HG03066 (cell line): ENCODE measurements around the gene GPT2.
A peak's percentile ranks its signal among the peaks of the same experiment; 100 is the strongest.

Experiments
- ATAC-seq: cut with Tn5 transposase; IDR thresholded peaks from one replicate; pipeline ENCODE4 v1.9.1; 2021; ENCODE audit warnings: low read depth; ENCODE audit not compliant: unreplicated experiment

The GPT2 gene

GRCh38 chr16:46883690-46884512, at the start of gene GPT2:
Gene GPT2, plus strand, starts transcription at chr16:46884362. Its CDS starts 354 bp downstream, at chr16:46884716.
- ATAC-seq, result peak; percentile 97

- ATAC-seq, result no peak
Measured at GRCh38 chr16:46836534-46837530, 47.3 kb upstream of the GPT2 start.

- no peak for ATAC-seq
Measured at GRCh38 chr16:46839986-46840443, 44.1 kb upstream of the GPT2 start.

GRCh38 chr16:46842192-46842895, 41.8 kb upstream of the GPT2 start:
- ATAC-seq, result no peak

- ATAC-seq, result no peak
Measured at GRCh38 chr16:46843898-46844642, 40.1 kb upstream of the GPT2 start.

- no peak for ATAC-seq
Measured at GRCh38 chr16:46844771-46845170, 39.4 kb upstream of the GPT2 start.

GRCh38 chr16:46845952-46846351, 38.2 kb upstream of the GPT2 start:
- no peak for ATAC-seq

- ATAC-seq, result no peak
Measured at GRCh38 chr16:46848768-46849764, 35.1 kb upstream of the GPT2 start.

- no peak for ATAC-seq
Measured at GRCh38 chr16:46850619-46851555, 33.3 kb upstream of the GPT2 start.

GRCh38 chr16:46852130-46852529, 32.0 kb upstream of the GPT2 start:
- no peak for ATAC-seq

GRCh38 chr16:46853713-46854443, 30.3 kb upstream of the GPT2 start:
- peak; percentile 75 for ATAC-seq

GRCh38 chr16:46854846-46855245, 29.3 kb upstream of the GPT2 start:
- ATAC-seq, result no peak

- no peak for ATAC-seq
Measured at GRCh38 chr16:46855389-46855788, 28.8 kb upstream of the GPT2 start.

GRCh38 chr16:46857368-46857945, 26.7 kb upstream of the GPT2 start:
- ATAC-seq, result no peak

- ATAC-seq, result no peak
Measured at GRCh38 chr16:46858151-46858550, 26.0 kb upstream of the GPT2 start.

GRCh38 chr16:46859719-46860152, 24.4 kb upstream of the GPT2 start:
- no peak for ATAC-seq
